Effector memory CD8-positive, alpha-beta T cell (primary cell): ENCODE data around the gene ARL3.
"Not testable (repeated sequence)": the region's sequence is repeated elsewhere in the genome, so short reads cannot be mapped to it uniquely, and the experiment has no call there.

ENCODE experiments used
- ATAC-seq: fragments of 150-1000 bp; cut with Tn5 transposase; replicated peaks from 2 replicates; pipeline ENCODE4 v1.10.0; 2021; ENCODE audit warnings: mild to moderate bottlenecking, moderate library complexity
- DNase-seq, 3 experiments: peaks; one replicate each; pipeline ENCODE4 v3.0.0; 2021
- H3K27ac Mint-ChIP-seq, 2 donors: one replicate each; pipeline ENCODE4 v1.8.0; 2022; ENCODE audit warnings: mild to moderate bottlenecking in 2 of 2, mixed read lengths in 2 of 2, moderate library complexity in 2 of 2
- H3K27me3 Mint-ChIP-seq, 2 donors: one replicate each; pipeline ENCODE4 v1.8.0; 2022; ENCODE audit warnings: mixed read lengths in 2 of 2
- H3K36me3 Mint-ChIP-seq: one replicate; pipeline ENCODE4 v1.8.0; 2022; ENCODE audit warnings: mild to moderate bottlenecking, moderate library complexity, mixed read lengths; ENCODE audit not compliant: insufficient read depth
- H3K4me1 Mint-ChIP-seq, 2 donors: one replicate each; pipeline ENCODE4 v1.8.0; 2022; ENCODE audit warnings: low read depth in 2 of 2, mixed read lengths in 2 of 2
- H3K4me3 Mint-ChIP-seq, 2 donors: one replicate each; pipeline ENCODE4 v1.8.0; 2022; ENCODE audit warnings: mild to moderate bottlenecking in 2 of 2, mixed read lengths in 2 of 2, moderate library complexity in 2 of 2
- H3K9me3 Mint-ChIP-seq, 2 donors: one replicate each; pipeline ENCODE4 v1.8.0; 2022; ENCODE audit warnings: mixed read lengths in 2 of 2

The ARL3 gene

DNA sequence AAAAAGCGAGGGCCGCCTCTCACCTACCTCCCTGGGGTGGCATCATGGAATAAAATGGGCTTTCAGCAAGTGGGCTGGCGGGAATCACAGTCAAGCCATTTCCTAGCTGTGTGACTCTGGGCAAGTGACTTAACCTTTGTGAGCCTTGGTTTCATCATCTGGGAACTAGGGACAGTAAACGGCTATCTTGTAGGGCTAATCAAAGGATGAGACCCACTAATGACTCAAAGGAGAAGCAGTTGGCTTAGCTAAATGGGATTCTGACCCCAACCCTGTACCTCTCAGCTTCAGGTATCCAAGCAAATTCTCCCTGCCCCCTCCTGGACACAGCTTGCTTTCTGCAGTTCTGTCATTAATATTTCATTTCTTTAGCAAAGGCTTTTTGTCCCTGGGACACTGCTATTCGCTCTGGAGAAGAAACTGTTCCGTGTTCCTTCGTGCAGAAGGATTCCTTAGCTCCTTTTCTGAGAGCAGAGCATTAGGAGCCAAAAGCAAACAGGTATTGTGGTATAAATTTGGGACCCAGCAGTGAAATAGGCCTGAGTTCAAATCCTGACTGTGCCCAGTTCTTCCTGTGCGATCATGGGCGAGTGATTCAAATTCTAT lies 44.0 kb downstream of the ARL3 start:
- peak overlapping the region; percentile 20 to 46 for H3K27ac Mint-ChIP-seq
- peaks cover 15% of the 10 kb centered on the region for H3K36me3 Mint-ChIP-seq
- DNase-seq (no peak), ATAC-seq (no peak)
- H3K27me3 Mint-ChIP-seq, result no peaks in the 10 kb centered on the region
- no peak overlapping the region for H3K4me3 Mint-ChIP-seq
- H3K9me3 Mint-ChIP-seq, result no peaks in the 10 kb centered on the region
- peaks cover 23 to 26% of the 10 kb centered on the region in 2 donors for H3K4me1 Mint-ChIP-seq

DNA sequence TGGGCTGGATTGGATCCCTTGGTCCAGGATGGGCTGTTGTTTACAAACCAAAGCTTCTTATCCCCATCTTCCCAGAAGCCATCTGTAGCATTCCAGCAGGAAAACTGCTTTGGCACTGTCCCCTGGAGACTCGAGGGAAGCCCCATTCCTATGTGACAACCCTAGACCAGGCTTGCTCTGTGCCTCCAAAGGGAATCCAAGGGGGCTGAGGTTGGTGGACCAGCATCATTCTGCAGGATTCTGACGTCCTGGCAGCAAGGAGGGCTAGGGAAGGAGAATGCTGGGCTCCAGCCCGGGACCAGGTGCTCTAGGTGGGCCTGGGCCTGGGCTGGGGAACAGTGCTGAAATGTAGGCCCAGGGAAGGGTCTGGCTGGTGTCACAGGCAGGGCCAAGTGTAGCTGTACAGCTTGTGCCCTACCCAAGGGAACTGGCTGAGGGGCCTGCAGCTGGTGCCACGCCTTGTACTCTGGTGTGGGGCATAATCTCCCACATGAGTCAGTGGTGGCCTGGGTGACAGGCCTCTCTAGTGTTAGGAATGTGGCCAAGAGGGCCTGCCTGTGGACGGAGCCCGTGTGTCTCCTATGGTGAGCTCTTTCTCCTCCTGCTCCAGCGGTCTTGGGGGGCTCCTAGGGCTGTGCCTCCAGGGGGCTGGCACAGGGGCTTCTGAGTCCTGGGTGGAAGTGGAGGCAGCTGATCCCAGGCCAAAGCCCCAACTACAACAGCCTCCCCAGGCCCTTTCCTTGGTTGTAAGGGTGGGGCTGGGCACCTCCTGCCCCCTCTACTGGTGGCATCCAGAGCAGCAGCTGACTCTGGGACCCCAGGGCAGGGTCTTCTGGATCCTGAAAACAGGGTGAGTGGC lies 44.8 kb downstream of the ARL3 start:
- Mint-ChIP-seq H3K27me3 (no peaks in the 10 kb centered on the region), H3K4me1 (peaks cover 16 to 18% of the 10 kb centered on the region in 2 donors), H3K4me3 (no peak overlapping the region), H3K27ac (peak overlapping the region; percentile 20 to 46), H3K36me3 (peaks cover 16% of the 10 kb centered on the region), H3K9me3 (no peaks in the 10 kb centered on the region)
- DNase-seq (no peak), ATAC-seq (no peak)

DNA sequence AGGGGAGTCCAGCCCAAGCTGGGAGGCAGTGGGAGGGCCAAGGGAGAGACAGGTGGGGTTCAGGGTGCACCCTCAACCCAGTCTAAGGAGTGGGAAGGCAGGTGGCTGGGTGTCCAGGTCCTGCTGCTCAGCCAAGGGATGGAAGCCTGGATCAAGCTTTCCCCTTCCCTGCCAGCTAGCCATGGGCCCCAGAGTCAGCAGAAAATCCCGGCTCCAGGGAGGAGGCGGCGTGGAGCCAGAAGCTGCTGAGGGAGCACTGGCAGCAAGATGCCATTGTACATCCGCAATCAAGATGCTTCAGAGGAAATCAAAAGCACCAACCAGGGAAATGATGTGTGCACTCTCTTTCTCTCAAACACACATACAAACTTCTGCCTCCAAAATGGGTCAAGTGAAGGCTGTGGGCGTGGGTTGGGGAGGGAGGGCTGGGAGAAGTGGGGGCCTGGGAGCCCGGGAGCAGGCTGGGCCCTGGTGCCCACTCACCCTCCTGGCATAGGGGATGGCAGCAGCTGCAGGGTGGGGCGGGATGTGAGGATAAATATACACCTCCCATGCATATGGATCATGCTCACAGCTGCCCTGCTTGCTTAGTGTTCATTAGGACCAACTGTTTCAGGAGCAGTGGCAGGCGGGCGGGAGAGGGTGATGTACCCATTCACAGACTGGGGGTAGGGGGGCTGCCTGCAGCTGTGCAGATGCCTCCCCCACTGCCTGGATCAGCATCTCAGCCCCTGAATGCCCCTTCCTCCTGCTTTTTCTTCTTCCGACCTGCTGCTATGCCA lies 45.7 kb downstream of the ARL3 start:
- Mint-ChIP-seq H3K27ac (peak overlapping the region; percentile 46 to 65), H3K36me3 (peaks cover 13% of the 10 kb centered on the region), H3K9me3 (no peaks in the 10 kb centered on the region), H3K4me3 (peak overlapping the region in 1 of 2 donors; percentile 26), H3K4me1 (peaks cover 7 to 12% of the 10 kb centered on the region in 2 donors), H3K27me3 (no peaks in the 10 kb centered on the region)
- DNase-seq (no peak), ATAC-seq (no peak)

DNA sequence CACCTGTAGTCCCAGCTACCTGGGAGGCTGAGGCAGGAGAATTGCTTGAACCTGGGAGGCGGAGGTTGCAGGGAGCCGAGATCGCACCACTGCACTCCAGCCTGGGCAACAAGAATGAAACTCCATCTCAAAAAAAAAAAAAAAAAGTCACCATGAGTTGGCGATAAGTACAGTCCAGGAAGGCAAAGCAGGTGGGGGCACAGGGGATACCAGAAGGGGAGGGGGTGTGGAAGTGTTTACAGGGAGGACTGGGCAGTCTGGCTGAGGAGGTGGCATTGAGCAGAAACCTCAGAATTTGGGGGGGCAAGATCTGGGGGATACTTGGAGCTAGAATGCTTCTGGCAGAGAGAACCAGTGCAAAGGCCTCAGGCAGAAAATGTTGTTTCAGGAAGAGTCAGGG lies 46.8 kb downstream of the ARL3 start:
- Mint-ChIP-seq H3K36me3 (peaks cover 20% of the 10 kb centered on the region), H3K4me1 (peaks cover 5 to 12% of the 10 kb centered on the region in 2 donors), H3K27ac (peak overlapping the region in 1 of 2 donors; percentile 65)
- H3K27me3 Mint-ChIP-seq, ATAC-seq, H3K9me3 Mint-ChIP-seq, DNase-seq, H3K4me3 Mint-ChIP-seq: not testable (repeated sequence)

DNA sequence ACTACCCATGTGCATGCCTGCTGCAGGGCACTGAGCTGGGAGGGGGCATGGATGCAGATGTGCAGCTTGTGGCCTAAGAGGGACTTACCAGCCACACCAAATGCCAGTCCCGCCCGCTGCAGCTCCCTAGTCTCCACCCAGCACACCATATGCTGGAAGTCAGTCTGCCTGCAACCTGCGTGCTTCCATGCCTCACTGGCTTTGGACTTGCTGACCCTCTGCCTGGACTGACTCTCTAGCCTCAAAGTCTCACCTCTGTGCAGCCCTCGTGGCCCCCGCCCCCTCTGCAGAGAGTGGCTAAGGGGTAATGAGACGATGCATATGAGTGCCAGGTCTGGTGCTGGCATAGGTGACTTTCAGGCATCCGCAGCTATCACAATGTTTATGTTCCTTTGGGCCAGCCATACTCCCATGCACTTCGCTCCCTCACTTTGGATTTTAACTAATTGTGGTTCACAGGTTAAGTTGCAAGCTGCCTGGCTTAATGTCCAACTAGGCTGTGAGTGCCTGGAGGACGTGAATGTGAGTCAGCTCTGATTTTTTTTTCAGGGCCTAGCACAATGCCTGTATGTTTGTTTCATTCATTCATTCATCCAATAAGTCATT lies 48.2 kb downstream of the ARL3 start:
- ATAC-seq (no peak), DNase-seq (no peak)
- peaks cover 14 to 19% of the 10 kb centered on the region in 2 donors for H3K4me1 Mint-ChIP-seq
- no peaks in the 10 kb centered on the region for H3K9me3 Mint-ChIP-seq
- peaks cover 27% of the 10 kb centered on the region for H3K36me3 Mint-ChIP-seq
- no peak overlapping the region for H3K4me3 Mint-ChIP-seq
- H3K27me3 Mint-ChIP-seq, result no peaks in the 10 kb centered on the region
- no peak overlapping the region for H3K27ac Mint-ChIP-seq

DNA sequence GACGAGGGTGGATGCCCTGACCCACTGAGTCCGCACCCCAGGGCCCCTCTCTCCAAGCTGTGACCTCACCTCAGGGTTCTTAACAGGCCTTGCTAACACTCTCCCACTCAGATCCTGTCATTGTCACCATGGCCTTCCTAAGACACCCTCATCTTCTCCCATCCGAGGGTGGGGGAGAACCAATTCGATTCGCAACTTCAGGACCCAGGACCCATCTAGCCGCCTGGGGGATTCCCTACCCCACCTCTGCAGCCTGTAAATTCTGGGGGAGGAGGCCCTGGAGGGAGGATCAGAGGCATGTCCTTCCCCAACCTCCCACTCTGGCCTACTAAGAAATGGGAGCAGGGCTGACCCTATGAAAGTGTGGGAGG lies 52.6 kb downstream of the ARL3 start:
- no peaks in the 10 kb centered on the region for H3K9me3 Mint-ChIP-seq
- peak; percentile 16 for ATAC-seq
- H3K27me3 Mint-ChIP-seq, result no peaks in the 10 kb centered on the region
- peaks cover 28% of the 10 kb centered on the region in 2 donors for H3K4me1 Mint-ChIP-seq
- no peak for DNase-seq
- peak overlapping the region; percentile 79 to 86 for H3K27ac Mint-ChIP-seq
- H3K36me3 Mint-ChIP-seq, result peaks cover 46% of the 10 kb centered on the region
- peak overlapping the region; percentile 74 to 79 for H3K4me3 Mint-ChIP-seq

DNA sequence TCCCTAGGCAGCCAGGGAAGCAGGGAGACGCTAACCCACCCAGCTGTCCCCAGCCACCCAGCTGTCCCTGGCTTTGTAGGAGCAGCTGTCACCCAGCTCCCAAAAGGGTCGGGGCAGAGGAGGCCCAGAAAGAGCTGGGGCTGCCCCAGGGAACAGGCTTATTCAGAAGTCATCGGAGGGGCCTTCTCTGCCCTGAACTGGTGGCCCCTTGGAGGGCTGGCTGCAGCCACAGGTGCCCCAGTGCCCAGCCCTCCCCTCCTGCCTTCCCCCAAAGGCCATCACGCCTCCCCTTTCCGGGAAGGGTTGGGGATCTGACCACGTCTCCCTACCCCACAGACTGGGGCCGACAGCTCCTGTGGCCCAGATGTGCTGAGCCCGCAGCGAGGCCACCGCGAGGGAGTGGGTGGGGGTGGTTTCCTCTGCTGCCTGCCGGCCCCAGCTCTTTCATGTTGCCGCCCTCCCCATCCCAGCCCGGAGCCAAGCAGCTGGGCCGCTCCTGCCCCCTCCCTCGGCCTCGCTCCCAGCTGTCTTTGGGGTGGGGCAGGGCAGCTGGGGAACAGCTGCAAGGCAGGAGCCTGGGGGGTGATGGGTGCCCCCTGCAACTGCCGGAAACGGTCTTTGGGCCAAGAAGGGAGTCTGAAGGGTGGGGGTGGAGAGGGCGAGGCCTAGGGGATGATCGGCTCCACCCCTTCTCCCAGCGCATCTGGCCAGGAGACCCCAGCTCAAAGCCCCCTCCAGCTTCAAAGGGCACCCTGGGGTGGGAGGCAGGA lies 53.1 kb downstream of the ARL3 start:
- H3K9me3 Mint-ChIP-seq, result no peaks in the 10 kb centered on the region
- peaks cover 52% of the 10 kb centered on the region for H3K36me3 Mint-ChIP-seq
- ATAC-seq, result peak; percentile 94
- DNase-seq, result peak; percentile 45 to 53 (median 53)
- H3K27me3 Mint-ChIP-seq, result no peaks in the 10 kb centered on the region
- H3K4me1 Mint-ChIP-seq, result peaks cover 28% of the 10 kb centered on the region in 2 donors
- peak overlapping the region; percentile 79 to 86 for H3K27ac Mint-ChIP-seq
- H3K4me3 Mint-ChIP-seq, result peak overlapping the region; percentile 74 to 79

DNA sequence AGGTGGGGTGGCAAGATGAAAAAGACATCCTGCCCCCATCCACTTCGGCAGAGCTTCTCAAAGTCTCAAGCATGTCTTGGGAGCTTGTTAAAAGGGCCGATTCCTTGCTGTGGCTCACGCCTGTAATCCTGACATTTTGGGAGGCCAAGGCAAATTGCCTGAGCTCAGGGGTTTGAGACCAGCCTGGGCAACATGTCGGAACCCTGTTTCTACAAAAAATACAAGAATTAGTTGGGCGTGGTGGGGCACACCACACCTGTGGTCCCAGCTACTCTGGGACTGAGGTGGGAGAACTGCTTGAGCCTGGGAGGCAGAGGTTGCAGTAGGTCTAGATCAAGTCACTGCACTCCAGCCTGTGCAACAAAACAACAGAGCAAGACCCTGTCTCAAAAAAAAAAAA lies 55.4 kb downstream of the ARL3 start:
- H3K27ac Mint-ChIP-seq, result peak overlapping the region; percentile 44 to 79
- H3K4me3 Mint-ChIP-seq, result peak overlapping the region in 1 of 2 donors; percentile 37
- no peaks in the 10 kb centered on the region for H3K9me3 Mint-ChIP-seq
- H3K27me3 Mint-ChIP-seq, result no peaks in the 10 kb centered on the region
- ATAC-seq, result no peak
- DNase-seq, result no peak
- peaks cover 70% of the 10 kb centered on the region for H3K36me3 Mint-ChIP-seq
- H3K4me1 Mint-ChIP-seq, result peaks cover 35 to 36% of the 10 kb centered on the region in 2 donors

DNA sequence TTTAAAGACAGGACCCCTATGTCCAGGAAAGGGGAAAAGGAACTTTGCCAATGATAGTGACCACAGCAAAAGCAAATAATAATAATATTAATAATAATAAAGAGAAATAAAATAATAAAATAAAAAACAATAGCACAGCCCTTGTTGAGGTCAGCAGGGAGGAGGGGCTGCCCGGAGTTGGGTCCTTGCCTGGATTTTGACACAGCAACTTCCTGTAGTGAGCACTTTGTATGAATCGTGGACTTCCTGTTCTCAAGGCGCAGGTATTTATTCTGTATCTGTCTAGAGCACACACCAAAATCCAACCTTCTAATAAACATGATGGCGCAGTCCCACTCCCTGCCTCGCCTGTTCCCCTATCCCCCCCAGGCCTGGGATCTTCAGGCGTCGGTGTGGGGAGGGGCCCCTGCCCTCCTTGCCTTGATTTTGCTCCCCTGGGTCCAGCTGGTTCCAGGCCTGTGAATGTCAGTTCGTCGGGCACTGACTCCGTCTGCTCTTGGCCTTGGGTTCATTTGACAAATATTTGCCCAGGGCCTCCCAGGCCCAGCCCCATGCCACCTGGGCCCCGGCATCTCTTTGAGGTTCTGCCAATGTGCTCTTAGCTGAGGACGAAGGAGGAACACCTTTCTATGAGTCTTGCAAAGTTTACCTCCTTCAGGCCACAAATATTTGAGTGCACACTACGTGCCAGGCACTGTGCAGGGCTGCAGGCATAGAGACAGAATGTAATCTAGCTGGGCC lies 56.0 kb downstream of the ARL3 start:
- Mint-ChIP-seq H3K4me3 (peak overlapping the region; percentile 33 to 37), H3K27me3 (no peaks in the 10 kb centered on the region), H3K4me1 (peaks cover 42 to 43% of the 10 kb centered on the region in 2 donors), H3K36me3 (peaks cover 73% of the 10 kb centered on the region), H3K27ac (peak overlapping the region; percentile 44 to 79), H3K9me3 (no peaks in the 10 kb centered on the region)
- DNase-seq (no peak), ATAC-seq (no peak)

DNA sequence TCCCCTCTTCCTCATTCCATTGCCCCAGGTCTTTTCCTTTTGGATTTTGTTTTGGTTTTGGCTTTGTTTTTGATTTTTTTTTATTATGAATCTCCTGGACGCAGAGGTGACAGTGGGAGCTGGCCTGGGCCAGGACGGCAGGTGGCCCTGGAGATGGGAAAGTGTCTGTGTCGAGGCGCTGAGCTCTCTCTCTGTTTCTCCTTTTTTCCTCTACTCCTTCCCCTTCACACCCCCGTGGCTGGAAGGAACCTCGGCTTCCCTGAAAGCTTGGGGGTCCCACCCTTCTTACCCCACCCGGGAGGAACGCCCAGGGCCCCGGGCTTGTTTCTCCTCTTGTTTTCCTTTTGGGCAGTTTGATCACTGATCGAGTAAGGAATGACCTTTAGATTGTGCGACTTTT lies 56.7 kb downstream of the ARL3 start:
- H3K36me3 Mint-ChIP-seq, result peaks cover 73% of the 10 kb centered on the region
- H3K9me3 Mint-ChIP-seq, result no peaks in the 10 kb centered on the region
- peak overlapping the region; percentile 53 to 88 for H3K27ac Mint-ChIP-seq
- no peak for ATAC-seq
- no peak for DNase-seq
- no peaks in the 10 kb centered on the region for H3K27me3 Mint-ChIP-seq
- H3K4me1 Mint-ChIP-seq, result peaks cover 49 to 50% of the 10 kb centered on the region in 2 donors
- no peak overlapping the region for H3K4me3 Mint-ChIP-seq

DNA sequence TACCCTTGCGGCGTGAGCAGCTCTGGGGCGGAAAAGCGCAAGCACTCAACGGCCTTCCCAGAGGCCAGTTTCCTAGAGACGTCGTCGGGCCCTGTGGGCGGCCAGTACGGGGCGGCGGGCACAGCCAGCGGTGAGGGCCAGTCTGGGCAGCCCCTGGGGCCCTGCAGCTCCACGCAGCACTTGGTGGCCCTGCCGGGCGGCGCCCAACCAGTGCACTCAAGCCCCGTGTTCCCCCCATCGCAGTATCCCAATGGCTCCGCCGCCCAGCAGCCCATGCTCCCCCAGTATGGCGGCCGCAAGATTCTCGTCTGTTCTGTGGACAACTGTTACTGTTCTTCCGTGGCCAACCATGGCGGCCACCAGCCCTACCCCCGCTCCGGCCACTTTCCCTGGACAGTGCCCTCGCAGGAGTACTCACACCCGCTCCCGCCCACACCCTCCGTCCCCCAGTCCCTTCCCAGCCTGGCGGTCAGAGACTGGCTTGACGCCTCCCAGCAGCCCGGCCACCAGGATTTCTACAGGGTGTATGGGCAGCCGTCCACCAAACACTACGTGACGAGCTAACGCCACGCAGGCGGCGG lies 57.3 kb downstream of the ARL3 start:
- peaks cover 73% of the 10 kb centered on the region for H3K36me3 Mint-ChIP-seq
- H3K9me3 Mint-ChIP-seq, result no peaks in the 10 kb centered on the region
- H3K4me3 Mint-ChIP-seq, result no peak overlapping the region
- peaks cover 54 to 55% of the 10 kb centered on the region in 2 donors for H3K4me1 Mint-ChIP-seq
- no peaks in the 10 kb centered on the region for H3K27me3 Mint-ChIP-seq
- no peak for DNase-seq
- ATAC-seq, result no peak
- peak overlapping the region; percentile 53 to 88 for H3K27ac Mint-ChIP-seq

DNA sequence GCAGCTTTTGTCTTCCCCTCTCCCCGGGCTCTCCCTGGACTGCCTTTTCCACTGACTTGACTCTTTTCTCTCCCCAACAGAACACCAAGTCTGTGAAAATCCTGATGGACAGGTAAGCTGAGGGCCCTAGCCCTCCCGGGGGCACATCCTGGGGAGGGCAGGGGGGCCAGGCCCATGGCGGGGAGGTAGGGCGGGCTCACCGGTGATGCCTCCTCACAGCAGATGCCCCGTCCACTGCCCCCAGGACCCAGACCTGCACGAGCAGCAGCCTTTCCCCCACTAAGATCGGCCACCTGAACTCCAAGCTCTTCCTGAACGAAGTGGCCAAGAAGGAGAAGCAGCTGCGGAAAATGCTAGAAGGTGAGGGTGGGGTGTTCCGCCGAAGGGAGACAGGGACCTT lies 58.2 kb downstream of the ARL3 start:
- H3K27ac Mint-ChIP-seq, result no peak overlapping the region
- H3K27me3 Mint-ChIP-seq, result no peaks in the 10 kb centered on the region
- H3K36me3 Mint-ChIP-seq, result peaks cover 70% of the 10 kb centered on the region
- H3K4me3 Mint-ChIP-seq, result no peak overlapping the region
- H3K9me3 Mint-ChIP-seq, result no peaks in the 10 kb centered on the region
- DNase-seq, result no peak
- no peak for ATAC-seq
- peaks cover 53 to 57% of the 10 kb centered on the region in 2 donors for H3K4me1 Mint-ChIP-seq
